Measurements from ENCODE around the gene SYT6. TPM values are rescaled to one million over a fixed set of nuclear protein-coding genes. Genes with fewer than 3 reads are reported as not detected.

Gene SYT6
- total RNA-seq, 1 experiment from 2014 or later = not detected

DNA sequence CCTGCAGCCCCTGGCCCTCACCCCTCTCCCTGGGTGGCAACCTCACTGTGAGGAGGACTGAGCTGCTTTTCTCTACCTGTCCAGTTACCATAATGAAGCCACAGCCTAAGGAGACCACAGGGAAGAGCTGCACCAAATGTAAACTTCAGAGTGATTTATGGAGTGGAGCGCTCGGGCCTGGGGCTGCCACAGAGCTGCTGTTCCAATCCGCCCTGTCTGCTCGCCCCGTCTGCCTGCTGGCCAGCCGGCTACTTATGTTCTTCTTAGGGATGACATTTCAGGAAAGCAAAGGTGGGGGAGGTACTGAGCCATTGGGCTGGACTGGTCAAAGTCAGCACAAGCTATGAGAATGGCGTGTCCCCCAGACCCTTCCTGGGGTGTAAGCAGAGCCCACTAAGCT, 17.9 kb downstream of the SYT6 start:
- no peak for DNase-seq
- no peaks in the 10 kb centered on the region for H3K27me3 ChIP-seq (ENCODE audit: insufficient read depth, low read depth)
- no TSS peak for BruUV-seq (replicated peaks)
- ChIA-PET CTCF (no interaction called here), POLR2A (ENCODE audit: unreplicated experiment) (no interaction called here)
- no peaks in the 10 kb centered on the region for H3K36me3 ChIP-seq (ENCODE audit: low read depth)
- no peaks in the 10 kb centered on the region for H3K79me2 ChIP-seq (ENCODE audit: low read depth)
- no peak overlapping the region for H3K4me3 ChIP-seq
- H3K9me3 ChIP-seq (ENCODE audit: insufficient read depth, low read depth) = no peaks in the 10 kb centered on the region
- H3K27ac ChIP-seq = no peak overlapping the region
- H3K9me2 ChIP-seq (ENCODE audit: insufficient read depth) = no peaks in the 10 kb centered on the region
- H4K20me1 ChIP-seq (ENCODE audit: insufficient read depth) = no peaks in the 10 kb centered on the region
- peaks cover 14% of the 10 kb centered on the region for H3K4me1 ChIP-seq (replicated peaks; ENCODE audit: insufficient read depth)
- H3F3A ChIP-seq (ENCODE audit: insufficient read depth, low read depth) = no peaks in the 10 kb centered on the region; the same call in 1 of the 2 replicates
- no peak overlapping the region for H3K4me2 ChIP-seq
- intact Hi-C loops (cut with micrococcal nuclease; ENCODE audit: unreplicated experiment) = no loop called here
- TF ChIP-seq EZH2 (IDR thresholded peaks at IDR 0.05; ENCODE audit: low read depth) = no peak
- TF ChIP-seq, protein P1, sequence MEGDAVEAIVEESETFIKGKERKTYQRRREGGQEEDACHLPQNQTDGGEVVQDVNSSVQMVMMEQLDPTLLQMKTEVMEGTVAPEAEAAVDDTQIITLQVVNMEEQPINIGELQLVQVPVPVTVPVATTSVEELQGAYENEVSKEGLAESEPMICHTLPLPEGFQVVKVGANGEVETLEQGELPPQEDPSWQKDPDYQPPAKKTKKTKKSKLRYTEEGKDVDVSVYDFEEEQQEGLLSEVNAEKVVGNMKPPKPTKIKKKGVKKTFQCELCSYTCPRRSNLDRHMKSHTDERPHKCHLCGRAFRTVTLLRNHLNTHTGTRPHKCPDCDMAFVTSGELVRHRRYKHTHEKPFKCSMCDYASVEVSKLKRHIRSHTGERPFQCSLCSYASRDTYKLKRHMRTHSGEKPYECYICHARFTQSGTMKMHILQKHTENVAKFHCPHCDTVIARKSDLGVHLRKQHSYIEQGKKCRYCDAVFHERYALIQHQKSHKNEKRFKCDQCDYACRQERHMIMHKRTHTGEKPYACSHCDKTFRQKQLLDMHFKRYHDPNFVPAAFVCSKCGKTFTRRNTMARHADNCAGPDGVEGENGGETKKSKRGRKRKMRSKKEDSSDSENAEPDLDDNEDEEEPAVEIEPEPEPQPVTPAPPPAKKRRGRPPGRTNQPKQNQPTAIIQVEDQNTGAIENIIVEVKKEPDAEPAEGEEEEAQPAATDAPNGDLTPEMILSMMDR (conservative IDR thresholded peaks at IDR 0.05) = no peak
- no peak overlapping the region for H2AFZ ChIP-seq

DNA sequence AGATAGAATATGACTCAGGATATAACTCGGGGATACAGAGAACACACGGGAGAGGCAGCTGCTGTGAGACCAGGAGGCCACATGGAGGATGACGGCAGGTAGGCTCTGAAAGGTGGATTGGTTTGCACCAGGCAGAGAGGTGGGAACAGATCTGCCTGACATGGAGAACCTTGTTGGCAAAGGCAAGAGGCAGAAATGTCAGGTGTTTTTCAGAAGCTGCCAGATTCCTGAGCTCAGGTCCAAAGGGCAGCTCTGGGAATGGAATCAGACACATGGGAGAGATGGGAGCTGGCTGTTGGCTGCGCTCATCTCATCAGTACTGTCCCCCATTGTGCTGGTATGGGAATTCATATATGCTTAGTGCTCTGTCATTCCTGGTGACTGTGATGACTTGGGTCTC, 19.2 kb downstream of the SYT6 start:
- TF ChIP-seq, protein P1 (conservative IDR thresholded peaks at IDR 0.05) = no peak
- no peak for TF ChIP-seq EZH2 (IDR thresholded peaks at IDR 0.05; ENCODE audit: low read depth)
- H3K9me2 ChIP-seq (ENCODE audit: insufficient read depth) = no peaks in the 10 kb centered on the region
- BruUV-seq (replicated peaks) = no TSS peak
- H2AFZ ChIP-seq = no peak overlapping the region
- H3K36me3 ChIP-seq (ENCODE audit: low read depth) = no peaks in the 10 kb centered on the region
- intact Hi-C loops (cut with micrococcal nuclease; ENCODE audit: unreplicated experiment) = no loop called here
- no peaks in the 10 kb centered on the region; the same call in 1 of the 2 replicates for H3F3A ChIP-seq (ENCODE audit: insufficient read depth, low read depth)
- H3K79me2 ChIP-seq (ENCODE audit: low read depth) = no peaks in the 10 kb centered on the region
- POLR2A ChIA-PET (ENCODE audit: unreplicated experiment) = no interaction called here
- DNase-seq = peak in 1 of 2 experiments; percentile 51
- no peak overlapping the region for H3K27ac ChIP-seq
- H3K4me2 ChIP-seq = peak overlapping the region; percentile 2; the same call in 1 of the 2 replicates
- H3K27me3 ChIP-seq (ENCODE audit: insufficient read depth, low read depth) = no peaks in the 10 kb centered on the region
- no peaks in the 10 kb centered on the region for H4K20me1 ChIP-seq (ENCODE audit: insufficient read depth)
- CTCF ChIA-PET = no interaction called here
- no peak overlapping the region for H3K4me3 ChIP-seq
- H3K4me1 ChIP-seq (replicated peaks; ENCODE audit: insufficient read depth) = peaks cover 14% of the 10 kb centered on the region
- no peaks in the 10 kb centered on the region for H3K9me3 ChIP-seq (ENCODE audit: insufficient read depth, low read depth)

DNA sequence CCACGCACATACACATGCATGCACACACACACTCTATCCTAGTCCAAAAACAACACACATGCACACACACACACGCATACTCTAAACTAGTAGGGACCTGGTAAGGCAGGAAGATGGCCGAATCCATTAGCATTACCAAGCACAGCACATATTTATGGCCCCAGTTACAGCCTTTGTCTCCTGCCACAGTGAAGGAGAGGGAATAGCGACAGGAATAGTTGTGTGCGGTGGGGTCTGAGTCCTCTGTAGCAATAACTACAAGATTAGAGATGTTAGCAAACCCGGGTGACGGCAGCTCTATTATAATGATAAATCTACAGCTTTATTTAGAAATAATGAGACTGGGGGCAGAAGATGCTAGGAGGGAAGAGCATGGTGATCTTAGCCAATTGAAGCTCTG, 20.5 kb downstream of the SYT6 start:
- Histone ChIP-seq H3K9me2 (ENCODE audit: insufficient read depth) (no peaks in the 10 kb centered on the region), H3K9me3 (ENCODE audit: insufficient read depth, low read depth) (peaks cover 5% of the 10 kb centered on the region; the same call in 1 of the 2 replicates), H3K4me1 (replicated peaks; ENCODE audit: insufficient read depth) (peaks cover 14% of the 10 kb centered on the region), H2AFZ (no peak overlapping the region), H3K4me2 (no peak overlapping the region), H4K20me1 (ENCODE audit: insufficient read depth) (no peaks in the 10 kb centered on the region), H3K27me3 (ENCODE audit: insufficient read depth, low read depth) (no peaks in the 10 kb centered on the region), H3K4me3 (no peak overlapping the region), H3K79me2 (ENCODE audit: low read depth) (no peaks in the 10 kb centered on the region), H3K27ac (no peak overlapping the region), H3F3A (ENCODE audit: insufficient read depth, low read depth) (no peaks in the 10 kb centered on the region; the same call in 1 of the 2 replicates), H3K36me3 (ENCODE audit: low read depth) (no peaks in the 10 kb centered on the region)
- no peak for TF ChIP-seq EZH2 (IDR thresholded peaks at IDR 0.05; ENCODE audit: low read depth)
- POLR2A ChIA-PET (ENCODE audit: unreplicated experiment) = no interaction called here
- CTCF ChIA-PET = no interaction called here
- no peak for DNase-seq
- intact Hi-C loops (cut with micrococcal nuclease; ENCODE audit: unreplicated experiment) = no loop called here
- no TSS peak for BruUV-seq (replicated peaks)
